ENCODE measurements around the gene OGFOD3. TPM values are rescaled to one million over a fixed set of nuclear protein-coding genes. Genes with fewer than 3 reads are reported as not detected.

OGFOD3 gene
- total and polyA plus RNA-seq, 9 of the 15 experiments (the other 6 are each of a cell fraction or from before 2014, with no cell fraction given), result 0.69 to 44.7 (median 18.9) TPM

GRCh38 chr17:82414548-82415281, 3.7 kb downstream of the OGFOD3 start (continued):
- TF ChIP-seq, protein P1, sequence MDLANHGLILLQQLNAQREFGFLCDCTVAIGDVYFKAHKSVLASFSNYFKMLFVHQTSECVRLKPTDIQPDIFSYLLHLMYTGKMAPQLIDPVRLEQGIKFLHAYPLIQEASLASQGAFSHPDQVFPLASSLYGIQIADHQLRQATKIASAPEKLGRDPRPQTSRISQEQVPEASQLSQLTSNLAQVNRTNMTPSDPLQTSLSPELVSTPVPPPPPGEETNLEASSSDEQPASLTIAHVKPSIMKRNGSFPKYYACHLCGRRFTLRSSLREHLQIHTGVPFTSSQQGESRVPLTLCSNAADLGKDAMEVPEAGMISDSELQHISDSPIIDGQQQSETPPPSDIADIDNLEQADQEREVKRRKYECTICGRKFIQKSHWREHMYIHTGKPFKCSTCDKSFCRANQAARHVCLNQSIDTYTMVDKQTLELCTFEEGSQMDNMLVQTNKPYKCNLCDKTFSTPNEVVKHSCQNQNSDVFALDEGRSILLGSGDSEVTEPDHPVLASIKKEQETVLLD (IDR thresholded peaks at IDR 0.05), result peak; percentile 31; the same call in 1 of the 2 replicates
- no peak for TF ChIP-seq THRB (CRISPR knock-in tag; conservative IDR thresholded peaks at IDR 0.05)
- 0 out of 2 replicates have a peak, but pooled peaks have one; percentile 28 for TF ChIP-seq DPF2 (IDR thresholded peaks at IDR 0.05)
- TF ChIP-seq ZNF165 (CRISPR knock-in tag; IDR thresholded peaks at IDR 0.05; ENCODE audit: borderline replicate concordance), result no peak
- TF ChIP-seq ZNF121 (CRISPR knock-in tag; conservative IDR thresholded peaks at IDR 0.05), result no peak
- TF ChIP-seq RNF2 (IDR thresholded peaks at IDR 0.05), result no peak
- TF ChIP-seq ZNF124 (CRISPR knock-in tag; IDR thresholded peaks at IDR 0.05), result peak; percentile 67; the same call in 1 of the 2 replicates
- no peak for TF ChIP-seq HDAC6 (IDR thresholded peaks at IDR 0.05; ENCODE audit: low read depth, low read length)
- TF ChIP-seq FOXA3 (CRISPR knock-in tag; conservative IDR thresholded peaks at IDR 0.05 in 1 of 2, IDR thresholded peaks at IDR 0.05 in 1 of 2), result peak in 1 of 2 experiments; percentile 78; a peak in 2 of 4 replicates
- TF ChIP-seq YBX1 (IDR thresholded peaks at IDR 0.05), result no peak
- no peak for TF ChIP-seq MAFK (IDR thresholded peaks at IDR 0.05; ENCODE audit: low read length)
- TF ChIP-seq, protein P2, sequence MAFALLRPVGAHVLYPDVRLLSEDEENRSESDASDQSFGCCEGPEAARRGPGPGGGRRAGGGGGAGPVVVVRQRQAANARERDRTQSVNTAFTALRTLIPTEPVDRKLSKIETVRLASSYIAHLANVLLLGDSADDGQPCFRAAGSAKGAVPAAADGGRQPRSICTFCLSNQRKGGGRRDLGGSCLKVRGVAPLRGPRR (CRISPR knock-in tag; IDR thresholded peaks at IDR 0.05), result no peak
- no peak for TF ChIP-seq CREB5 (CRISPR knock-in tag; IDR thresholded peaks at IDR 0.05)
- TF ChIP-seq, protein P3, sequence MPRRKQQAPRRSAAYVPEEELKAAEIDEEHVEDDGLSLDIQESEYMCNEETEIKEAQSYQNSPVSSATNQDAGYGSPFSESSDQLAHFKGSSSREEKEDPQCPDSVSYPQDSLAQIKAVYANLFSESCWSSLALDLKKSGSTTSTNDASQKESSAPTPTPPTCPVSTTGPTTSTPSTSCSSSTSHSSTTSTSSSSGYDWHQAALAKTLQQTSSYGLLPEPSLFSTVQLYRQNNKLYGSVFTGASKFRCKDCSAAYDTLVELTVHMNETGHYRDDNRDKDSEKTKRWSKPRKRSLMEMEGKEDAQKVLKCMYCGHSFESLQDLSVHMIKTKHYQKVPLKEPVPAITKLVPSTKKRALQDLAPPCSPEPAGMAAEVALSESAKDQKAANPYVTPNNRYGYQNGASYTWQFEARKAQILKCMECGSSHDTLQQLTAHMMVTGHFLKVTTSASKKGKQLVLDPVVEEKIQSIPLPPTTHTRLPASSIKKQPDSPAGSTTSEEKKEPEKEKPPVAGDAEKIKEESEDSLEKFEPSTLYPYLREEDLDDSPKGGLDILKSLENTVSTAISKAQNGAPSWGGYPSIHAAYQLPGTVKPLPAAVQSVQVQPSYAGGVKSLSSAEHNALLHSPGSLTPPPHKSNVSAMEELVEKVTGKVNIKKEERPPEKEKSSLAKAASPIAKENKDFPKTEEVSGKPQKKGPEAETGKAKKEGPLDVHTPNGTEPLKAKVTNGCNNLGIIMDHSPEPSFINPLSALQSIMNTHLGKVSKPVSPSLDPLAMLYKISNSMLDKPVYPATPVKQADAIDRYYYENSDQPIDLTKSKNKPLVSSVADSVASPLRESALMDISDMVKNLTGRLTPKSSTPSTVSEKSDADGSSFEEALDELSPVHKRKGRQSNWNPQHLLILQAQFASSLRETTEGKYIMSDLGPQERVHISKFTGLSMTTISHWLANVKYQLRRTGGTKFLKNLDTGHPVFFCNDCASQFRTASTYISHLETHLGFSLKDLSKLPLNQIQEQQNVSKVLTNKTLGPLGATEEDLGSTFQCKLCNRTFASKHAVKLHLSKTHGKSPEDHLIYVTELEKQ (CRISPR knock-in tag; IDR thresholded peaks at IDR 0.05), result no peak
- TF ChIP-seq KAT7 (CRISPR knock-in tag; IDR thresholded peaks at IDR 0.05; ENCODE audit: borderline replicate concordance), result no peak
- TF ChIP-seq ZNF354B (CRISPR knock-in tag; IDR thresholded peaks at IDR 0.05), result no peak
- TF ChIP-seq SETDB1 (IDR thresholded peaks at IDR 0.05; ENCODE audit: low read length), result no peak
- TF ChIP-seq ZFPM2 (CRISPR knock-in tag; IDR thresholded peaks at IDR 0.05), result no peak
